GM12892 (cell line): ENCODE results near the gene PHPT1.

Experiments
- POLR2A ChIP-seq: IDR thresholded peaks from 2 replicates; pipeline ENCODE4 v1.6.1; 2011; ENCODE audit warnings: low read depth, low read length, control low read depth
- POLR2AphosphoS5 ChIP-seq: IDR thresholded peaks from 2 replicates; pipeline ENCODE4 v1.6.1; 2011; ENCODE audit warnings: low read depth, low read length, control low read depth
- TAF1 ChIP-seq: IDR thresholded peaks from 2 replicates; pipeline ENCODE4 v1.6.1; 2011; ENCODE audit warnings: low read depth, mild to moderate bottlenecking, control low read depth, low read length, borderline replicate concordance

GRCh38 chr9:136888454-136888853 is 39.2 kb downstream of the PHPT1 start:
- no peak for TF ChIP-seq POLR2AphosphoS5
- no peak for TF ChIP-seq POLR2A
- TF ChIP-seq TAF1: no peak
